Fibroblast of pulmonary artery (primary cell): ENCODE results near the gene CTBP2.
"Not testable (repeated sequence)": the region's sequence is repeated elsewhere in the genome, so short reads cannot be mapped to it uniquely, and the experiment has no call there.

ENCODE experiments used
- DNase-seq: peaks from one replicate; pipeline ENCODE4 v3.0.0-alpha.2; 2010; ENCODE audit warnings: low read depth
- H3K4me3 ChIP-seq: replicated peaks from 2 replicates; pipeline ENCODE4 v1.5.1; 2011; ENCODE audit warnings: low read depth, mild to moderate bottlenecking, control low read depth, low read length, moderate library complexity
- TF ChIP-seq, protein P1 (sequence below): IDR thresholded peaks from 2 replicates; pipeline ENCODE4 v1.5.1; 2011; ENCODE audit warnings: mild to moderate bottlenecking, control low read depth, low read length, inconsistent platforms; ENCODE audit errors: missing control alignments

Gene CTBP2

DNA sequence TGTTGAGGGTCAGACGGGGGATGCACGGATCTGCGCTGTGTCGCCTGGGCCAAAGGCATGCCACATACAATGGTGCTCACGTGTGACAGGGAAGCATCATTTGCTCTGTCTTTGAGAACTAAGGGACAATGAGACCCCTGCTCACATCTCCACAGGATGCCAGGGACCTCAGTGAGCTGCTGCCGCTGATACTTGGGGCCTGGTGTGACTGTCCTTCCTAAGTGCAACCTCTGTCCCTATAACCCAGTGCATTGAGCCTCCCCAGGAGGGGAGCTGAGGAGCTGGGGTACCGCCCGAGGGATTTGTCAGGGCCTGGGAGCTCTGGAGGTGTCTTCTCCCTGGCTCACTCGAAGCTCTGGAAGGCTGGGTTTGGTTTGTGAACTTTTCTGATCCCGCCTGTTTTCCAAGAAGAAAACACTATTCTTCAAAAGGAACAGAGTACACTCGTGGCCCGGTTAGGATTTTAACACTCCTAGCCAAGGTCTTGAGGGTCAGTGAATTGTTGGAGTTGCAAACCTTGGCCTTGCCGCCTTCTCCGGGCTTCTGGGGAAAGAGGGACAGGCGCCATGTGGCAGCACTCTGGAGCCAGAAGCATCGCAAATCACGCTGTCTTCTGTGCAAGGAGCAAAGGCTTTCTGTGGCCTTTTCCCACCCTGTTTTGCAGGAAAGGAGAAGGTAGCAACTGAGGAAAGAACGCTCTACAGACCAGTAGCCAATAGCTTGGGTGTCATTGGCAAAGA, 26.2 kb upstream of the CTBP2 start:
- no peak overlapping the region for H3K4me3 ChIP-seq
- no peak for DNase-seq
- TF ChIP-seq, protein P1, sequence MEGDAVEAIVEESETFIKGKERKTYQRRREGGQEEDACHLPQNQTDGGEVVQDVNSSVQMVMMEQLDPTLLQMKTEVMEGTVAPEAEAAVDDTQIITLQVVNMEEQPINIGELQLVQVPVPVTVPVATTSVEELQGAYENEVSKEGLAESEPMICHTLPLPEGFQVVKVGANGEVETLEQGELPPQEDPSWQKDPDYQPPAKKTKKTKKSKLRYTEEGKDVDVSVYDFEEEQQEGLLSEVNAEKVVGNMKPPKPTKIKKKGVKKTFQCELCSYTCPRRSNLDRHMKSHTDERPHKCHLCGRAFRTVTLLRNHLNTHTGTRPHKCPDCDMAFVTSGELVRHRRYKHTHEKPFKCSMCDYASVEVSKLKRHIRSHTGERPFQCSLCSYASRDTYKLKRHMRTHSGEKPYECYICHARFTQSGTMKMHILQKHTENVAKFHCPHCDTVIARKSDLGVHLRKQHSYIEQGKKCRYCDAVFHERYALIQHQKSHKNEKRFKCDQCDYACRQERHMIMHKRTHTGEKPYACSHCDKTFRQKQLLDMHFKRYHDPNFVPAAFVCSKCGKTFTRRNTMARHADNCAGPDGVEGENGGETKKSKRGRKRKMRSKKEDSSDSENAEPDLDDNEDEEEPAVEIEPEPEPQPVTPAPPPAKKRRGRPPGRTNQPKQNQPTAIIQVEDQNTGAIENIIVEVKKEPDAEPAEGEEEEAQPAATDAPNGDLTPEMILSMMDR = no peak

DNA sequence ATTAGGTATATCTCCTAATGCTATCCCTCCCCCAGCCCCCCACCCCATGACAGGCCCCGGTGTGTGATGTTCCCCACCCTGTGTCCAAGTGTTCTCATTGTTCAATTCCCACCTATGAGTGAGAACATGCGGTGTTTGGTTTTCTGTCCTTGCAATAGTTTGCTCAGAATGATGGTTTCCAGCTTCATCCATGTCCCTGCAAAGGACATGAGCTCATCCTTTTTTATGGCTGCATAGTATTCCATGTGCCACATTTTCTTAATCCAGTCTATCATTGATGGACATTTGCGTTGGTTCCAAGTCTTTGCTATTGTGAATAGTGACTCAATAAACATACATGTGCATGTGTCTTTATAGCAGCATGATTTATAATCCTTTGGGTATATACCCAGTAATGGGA, 18.7 kb upstream of the CTBP2 start:
- not testable (repeated sequence) for DNase-seq, H3K4me3 ChIP-seq

DNA sequence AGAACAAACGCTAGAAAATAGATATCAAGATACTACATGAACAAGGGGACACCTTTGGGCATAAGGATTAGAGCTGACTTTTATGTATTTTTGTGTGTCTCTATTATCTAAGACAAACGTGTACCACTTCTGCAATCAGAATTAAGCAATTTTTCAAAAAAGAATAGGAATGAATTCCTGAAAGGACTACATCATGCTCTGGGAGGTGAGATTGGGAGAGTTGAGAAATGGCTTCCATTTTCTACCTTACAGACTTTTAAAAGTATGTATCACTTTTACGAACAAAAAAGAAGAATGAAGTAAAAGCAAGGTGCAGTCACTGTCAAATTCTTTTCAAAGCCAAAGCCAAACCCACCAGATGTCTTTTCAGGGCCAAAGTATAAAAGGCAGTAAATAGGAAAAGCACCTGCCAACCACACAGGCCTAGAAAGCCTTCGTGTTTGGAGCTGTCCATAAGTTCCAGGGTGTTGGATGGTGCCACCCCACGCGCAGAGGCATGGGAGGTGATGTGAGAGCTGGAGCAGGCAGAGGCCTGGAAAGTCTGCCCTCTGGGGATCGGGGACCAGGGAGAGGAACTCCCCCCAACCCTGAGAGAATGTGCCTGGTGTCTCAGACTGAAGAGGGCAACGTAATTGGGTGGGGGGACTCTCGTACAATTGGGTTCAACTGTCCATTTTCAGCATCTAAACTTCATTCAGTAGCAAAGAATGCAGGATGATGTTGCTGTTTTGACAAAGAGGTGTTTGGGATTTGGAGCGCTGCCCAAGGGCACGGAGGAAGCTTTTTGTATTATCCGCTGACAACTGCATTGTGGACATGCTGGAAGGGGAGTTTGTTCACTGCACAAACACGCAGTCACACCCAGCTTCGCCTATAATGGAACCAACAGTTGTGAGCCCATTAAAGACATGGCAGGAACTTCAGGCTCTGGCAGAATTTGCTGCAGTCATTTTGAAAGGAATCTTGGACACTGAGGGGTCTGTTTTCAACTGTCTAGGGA, 17.6 kb upstream of the CTBP2 start:
- TF ChIP-seq, protein P1 = no peak
- no peak for DNase-seq
- no peak overlapping the region for H3K4me3 ChIP-seq

DNA sequence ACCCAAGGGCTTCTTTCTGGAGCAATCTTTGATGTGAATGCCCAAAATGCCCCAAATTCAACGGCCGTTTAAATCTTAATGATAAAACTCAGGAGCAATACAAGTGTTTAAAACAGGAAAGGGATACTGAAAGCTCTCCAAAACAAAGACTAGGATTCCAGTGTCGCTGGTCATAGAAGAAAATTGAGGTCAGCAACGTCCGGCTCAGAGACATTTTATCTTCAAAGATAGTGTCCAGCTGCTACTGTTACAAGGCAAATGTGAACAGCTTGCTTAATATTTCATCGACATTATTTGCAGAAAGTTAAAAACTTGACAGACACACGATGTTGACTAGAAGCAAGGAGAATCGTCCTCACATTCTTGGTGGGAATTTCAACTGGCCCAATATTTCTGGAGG, 15.4 kb upstream of the CTBP2 start:
- no peak overlapping the region for H3K4me3 ChIP-seq
- DNase-seq = no peak
- TF ChIP-seq, protein P1 = no peak

DNA sequence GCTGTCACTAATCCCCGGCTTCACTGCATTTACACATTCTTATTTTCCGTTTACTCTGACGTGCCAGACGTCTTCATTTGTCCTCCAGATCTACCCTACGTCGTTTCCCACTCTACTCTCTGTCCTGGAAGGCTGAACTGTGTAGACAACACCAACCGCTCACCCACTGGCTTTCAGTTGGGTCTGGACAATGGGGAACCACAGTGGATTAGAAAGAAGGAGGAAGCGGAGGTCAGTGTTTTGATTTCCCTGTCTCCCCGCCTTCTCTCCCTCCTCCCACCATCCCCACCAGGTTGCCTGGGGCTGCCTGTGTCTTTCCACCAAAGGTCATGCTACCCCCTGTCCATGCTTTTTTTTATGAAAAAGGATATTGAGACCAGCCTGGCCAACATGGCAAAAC, 14.0 kb upstream of the CTBP2 start:
- DNase-seq = no peak
- no peak overlapping the region for H3K4me3 ChIP-seq
- TF ChIP-seq, protein P1 = no peak

DNA sequence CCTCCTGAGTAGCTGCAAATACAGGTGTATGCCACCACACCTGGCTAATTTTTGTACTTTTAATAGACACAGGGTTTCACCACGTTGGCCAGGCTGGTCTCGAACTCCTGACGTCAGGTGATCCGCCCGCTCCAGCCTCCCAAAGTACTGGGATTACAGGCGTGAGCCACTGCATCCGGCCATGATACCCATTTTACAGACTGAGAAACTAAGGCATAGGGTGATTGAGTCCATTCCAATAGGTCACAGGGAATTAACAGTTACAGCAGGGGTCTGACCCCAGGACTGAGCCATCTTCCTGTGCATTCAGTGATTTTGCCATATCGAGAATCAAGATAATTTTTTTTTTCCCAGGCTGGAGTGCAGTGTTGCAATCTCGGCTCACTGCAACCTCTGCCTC, 12.3 kb upstream of the CTBP2 start:
- DNase-seq = no peak
- TF ChIP-seq, protein P1 = no peak
- H3K4me3 ChIP-seq = no peak overlapping the region
